ENCODE results near the gene ADGRA3.
A peak's percentile ranks its signal among the peaks of the same experiment; 100 is the strongest.
"Not testable (repeated sequence)": the region's sequence is repeated elsewhere in the genome, so short reads cannot be mapped to it uniquely, and the experiment has no call there.

The ADGRA3 gene

GRCh38 chr4:22440999-22441398 lies 74.9 kb downstream of the ADGRA3 start:
- DNase-seq (ENCODE audit: low read depth) = no peak

- DNase-seq (ENCODE audit: low read depth) = no peak
Measured at GRCh38 chr4:22439947-22440346, 75.9 kb downstream of the ADGRA3 start.

DNA sequence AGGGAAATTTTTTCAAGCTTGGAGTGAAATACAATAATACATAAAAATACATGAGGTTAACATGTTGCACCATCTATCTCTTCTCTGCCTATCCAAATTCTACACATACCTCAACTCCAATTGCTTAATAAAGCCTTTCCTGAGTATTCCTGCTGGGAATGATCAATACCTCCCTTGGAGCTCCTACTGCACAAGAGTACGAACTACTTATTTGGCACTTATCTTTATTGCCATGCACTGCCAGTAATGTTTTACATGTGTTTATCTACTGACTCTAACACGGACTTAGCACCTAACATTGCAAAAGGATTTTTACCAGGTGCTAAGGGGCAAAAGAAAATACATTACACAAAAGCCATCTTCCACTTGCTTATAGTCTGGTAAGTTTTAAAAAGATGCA lies 80.2 kb downstream of the ADGRA3 start:
- no peak for DNase-seq (ENCODE audit: low read depth)

- DNase-seq (ENCODE audit: low read depth) = peak; percentile 40
Measured at GRCh38 chr4:22434895-22435294, 81.0 kb downstream of the ADGRA3 start.

DNA sequence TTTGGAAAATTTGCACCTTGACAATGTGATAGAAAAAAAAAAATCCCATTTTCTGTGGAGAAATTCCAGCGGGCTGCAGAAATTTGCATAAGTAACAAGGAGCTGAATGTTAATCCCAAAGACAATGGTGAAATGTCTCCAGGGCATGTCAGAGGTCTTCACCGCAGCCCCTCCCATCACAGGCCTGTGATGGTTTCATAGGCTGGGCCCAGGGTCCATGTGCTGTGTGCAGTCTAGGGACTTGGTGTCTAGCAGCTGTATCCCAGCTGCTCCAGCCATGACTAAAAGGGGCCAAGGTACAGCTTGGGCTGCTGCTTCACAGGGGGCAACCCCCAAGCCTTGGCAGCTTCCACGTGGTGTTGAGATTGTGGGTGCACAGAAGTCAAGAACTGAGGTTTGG lies 85.2 kb downstream of the ADGRA3 start:
- DNase-seq (ENCODE audit: low read depth) = no peak

GRCh38 chr4:22428441-22428840 lies 87.4 kb downstream of the ADGRA3 start:
- DNase-seq (ENCODE audit: low read depth) = no peak

GRCh38 chr4:22427675-22428074 lies 88.2 kb downstream of the ADGRA3 start:
- no peak for DNase-seq (ENCODE audit: low read depth)

DNA sequence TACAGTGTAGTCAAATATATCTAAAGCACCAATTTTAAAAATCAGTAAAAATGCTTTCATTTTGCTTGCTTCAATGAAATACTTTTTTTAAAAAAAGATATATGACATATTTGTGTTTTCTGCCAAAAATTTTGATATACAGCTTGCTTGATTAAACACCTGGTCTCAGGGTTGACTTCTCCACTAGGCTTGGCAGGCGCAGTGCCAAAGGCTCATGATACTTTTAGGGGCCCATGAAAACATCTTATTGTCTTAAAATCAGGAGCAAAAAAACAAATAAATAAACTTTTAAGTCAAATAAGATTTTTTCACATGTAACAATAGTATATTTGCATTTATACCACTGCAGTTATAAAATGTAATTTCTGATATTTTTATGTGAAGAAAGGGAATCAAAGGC lies 95.6 kb downstream of the ADGRA3 start:
- DNase-seq (ENCODE audit: low read depth) = no peak

- peak; percentile 17 for DNase-seq (ENCODE audit: low read depth)
Measured at GRCh38 chr4:22417408-22417807, 98.5 kb downstream of the ADGRA3 start.

DNA sequence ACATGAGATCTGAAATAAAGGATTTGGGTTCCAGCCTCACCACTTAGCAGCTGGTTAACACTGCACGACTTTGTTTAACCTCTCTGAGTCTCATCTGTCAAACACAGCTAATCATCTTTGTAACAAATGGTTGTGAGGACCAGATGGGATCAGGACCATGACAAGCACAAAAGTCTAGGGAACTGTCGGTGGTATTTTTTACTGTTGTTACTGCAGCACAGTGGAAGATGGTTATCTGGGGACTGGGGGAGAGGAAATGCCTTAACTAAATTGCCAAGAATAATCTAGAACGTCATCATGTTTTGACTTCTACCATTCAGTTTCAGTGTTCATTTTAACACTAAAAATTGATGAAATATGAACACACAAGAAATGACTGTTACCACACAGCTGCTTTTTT lies 99.5 kb downstream of the ADGRA3 start:
- DNase-seq (ENCODE audit: low read depth) = peak; percentile 18

DNA sequence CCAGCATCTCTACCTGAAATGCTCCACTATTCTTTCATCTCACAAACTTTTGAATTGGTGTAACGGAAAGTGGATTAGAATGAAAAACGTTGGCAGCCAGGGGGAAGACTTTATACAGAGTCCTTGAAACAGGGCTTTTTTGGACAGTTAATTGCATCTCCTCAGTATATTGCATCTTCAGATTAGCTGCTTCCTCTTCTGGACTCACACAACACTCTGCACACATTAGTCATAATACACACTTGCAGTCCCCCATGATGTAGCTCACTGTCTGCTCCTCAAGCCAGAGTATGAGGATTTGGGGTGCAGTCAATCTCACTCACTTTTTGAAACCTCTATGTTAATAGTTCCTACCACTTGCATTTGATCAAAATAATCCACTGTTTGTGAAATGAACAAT lies 101.0 kb downstream of the ADGRA3 start:
- DNase-seq (ENCODE audit: low read depth) = no peak

GRCh38 chr4:22413471-22413870 lies 102.4 kb downstream of the ADGRA3 start:
- no peak for DNase-seq (ENCODE audit: low read depth)

GRCh38 chr4:22412013-22412412 lies 103.9 kb downstream of the ADGRA3 start:
- no peak for DNase-seq (ENCODE audit: low read depth)

DNA sequence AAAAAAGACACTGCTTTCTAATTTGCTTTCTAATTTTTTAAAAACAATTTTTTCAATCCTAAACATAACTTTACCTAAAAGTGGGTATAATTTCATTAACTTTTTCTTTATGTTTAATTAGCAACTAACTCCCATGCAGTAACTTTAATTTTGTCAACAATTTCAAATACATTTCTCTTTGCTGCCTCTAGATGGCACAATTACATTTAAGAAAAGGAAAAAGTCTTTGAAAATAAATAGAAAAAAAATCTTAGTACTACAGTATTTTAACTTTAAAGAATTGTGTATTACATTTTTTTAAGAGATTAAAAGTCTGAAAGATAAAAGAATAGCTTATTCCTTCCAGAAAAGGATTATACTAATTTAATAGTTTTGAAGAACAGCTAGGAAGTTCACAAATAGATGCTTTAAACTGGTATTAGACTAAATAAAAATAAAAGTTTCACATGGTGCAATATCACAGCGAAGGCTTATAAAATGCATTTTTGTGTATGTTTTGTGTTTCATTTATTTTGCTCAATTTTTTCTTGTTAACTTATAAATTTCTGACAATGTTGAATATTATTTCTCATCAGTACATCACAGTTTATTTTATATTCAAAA lies 105.1 kb downstream of the ADGRA3 start:
- DNase-seq (ENCODE audit: low read depth) = no peak

DNA sequence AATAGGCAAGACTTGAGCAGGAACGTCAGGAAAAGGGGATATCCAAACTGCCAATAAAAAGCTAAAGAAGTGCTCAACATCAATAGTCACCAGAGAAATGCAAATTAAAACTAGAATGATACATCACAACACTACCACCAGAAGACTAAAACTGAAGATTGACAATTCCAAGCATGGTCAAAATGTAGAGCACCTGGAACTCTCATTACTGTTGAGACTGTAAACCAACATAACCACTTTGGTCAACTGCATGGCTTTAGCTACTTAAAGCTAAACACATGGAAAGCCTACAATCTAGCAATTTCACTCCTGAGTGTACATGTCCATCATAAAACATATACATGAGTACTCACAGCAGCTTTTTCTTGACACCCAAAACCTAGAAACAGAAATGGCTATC lies 107.4 kb downstream of the ADGRA3 start:
- DNase-seq (ENCODE audit: low read depth) = no peak

DNA sequence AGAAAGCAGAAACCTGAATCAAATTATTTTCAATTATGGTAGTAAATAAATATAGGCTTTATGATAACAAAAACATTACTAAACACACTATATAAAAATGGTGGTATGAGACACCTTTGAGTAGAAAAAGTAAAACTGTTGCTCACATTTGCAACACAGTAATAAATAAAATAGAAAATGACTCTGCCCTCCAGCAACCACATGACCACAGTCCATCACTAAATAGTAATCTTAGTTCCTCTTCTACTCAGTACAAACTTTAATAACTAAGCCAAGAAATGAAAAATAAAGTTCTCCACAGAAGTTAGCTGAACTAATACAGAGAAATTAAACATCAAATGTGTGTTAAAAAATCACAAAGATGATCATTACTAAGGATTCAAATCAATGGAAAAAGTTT lies 108.5 kb downstream of the ADGRA3 start:
- no peak for DNase-seq (ENCODE audit: low read depth)

GRCh38 chr4:22398671-22399070 lies 117.2 kb downstream of the ADGRA3 start:
- DNase-seq (ENCODE audit: low read depth) = no peak

- DNase-seq (ENCODE audit: low read depth) = peak; percentile 11
Measured at GRCh38 chr4:22391551-22391950, 124.3 kb downstream of the ADGRA3 start.

DNA sequence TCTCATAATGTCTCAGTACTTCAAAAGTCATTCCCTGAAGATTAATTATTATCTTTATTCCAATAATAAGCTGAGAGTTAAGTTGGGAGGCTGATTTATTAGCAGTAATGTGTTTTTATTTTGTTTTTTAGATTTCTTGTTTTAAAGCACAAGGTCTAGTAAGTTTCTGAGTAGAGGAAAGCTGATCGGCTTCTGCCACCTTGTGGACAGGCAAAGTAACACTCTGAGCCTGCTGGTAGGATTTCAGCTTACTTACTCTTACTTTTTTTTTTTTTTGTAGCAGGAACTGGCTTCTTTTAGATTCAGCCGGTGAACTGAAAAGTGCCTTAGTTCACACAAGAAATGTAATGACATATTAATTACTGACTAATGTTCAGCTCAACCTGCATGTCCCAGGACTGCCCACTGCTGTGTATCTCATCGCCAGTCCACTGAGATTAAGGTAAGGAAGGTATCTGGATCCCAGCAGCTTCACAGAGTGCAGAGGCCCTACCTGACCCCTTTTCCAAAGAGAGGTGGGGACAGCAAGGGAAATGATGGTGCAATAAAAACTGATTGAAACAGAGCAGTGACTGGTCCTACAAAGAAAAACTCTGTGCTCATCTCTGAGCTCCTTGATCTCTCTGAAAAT lies 126.5 kb downstream of the ADGRA3 start:
- DNase-seq (ENCODE audit: low read depth) = peak; percentile 49

- no peak for DNase-seq (ENCODE audit: low read depth)
Measured at GRCh38 chr4:22385611-22386011, 130.3 kb downstream of the ADGRA3 start.

DNA sequence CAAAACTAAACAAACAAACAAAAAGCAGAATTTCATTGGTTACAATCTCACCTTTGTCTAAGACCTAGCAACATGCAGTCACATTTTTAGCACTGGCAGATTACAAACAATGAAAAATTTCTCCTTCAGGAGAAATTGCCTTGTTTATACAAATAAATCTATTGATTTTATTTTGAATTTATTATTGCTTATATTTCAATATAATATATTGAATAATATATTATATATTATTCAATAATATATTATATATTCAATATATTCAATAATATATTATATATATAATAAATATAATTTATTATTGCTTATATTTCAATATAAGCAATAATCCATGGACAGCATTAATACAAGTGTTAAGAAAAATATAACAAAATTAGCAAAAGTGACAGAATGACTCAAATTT lies 131.7 kb downstream of the ADGRA3 start:
- DNase-seq (ENCODE audit: low read depth) = no peak

DNA sequence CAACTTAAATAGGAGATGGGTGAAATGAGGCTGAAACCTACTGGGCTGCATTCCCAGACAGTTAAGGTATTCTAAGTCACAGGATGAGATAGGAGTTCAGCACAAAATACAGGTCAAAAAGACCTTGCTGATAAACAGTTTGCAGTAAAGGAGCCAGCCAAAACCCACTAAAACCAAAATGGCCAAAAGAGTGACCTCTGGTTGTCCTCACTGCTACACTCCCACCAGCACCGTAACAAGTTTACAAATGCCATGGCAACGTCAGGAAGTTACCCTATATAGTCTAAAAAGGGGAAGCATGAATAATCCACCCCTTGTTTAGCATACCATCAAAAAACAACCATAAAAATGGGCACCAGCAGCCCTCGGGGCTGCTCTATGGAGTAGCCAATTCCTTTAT lies 133.7 kb downstream of the ADGRA3 start:
- DNase-seq (ENCODE audit: low read depth) = not testable (repeated sequence)

GRCh38 chr4:22372986-22373385 lies 142.9 kb downstream of the ADGRA3 start:
- no peak for DNase-seq (ENCODE audit: low read depth)

- DNase-seq (ENCODE audit: low read depth) = no peak
Measured at GRCh38 chr4:22369901-22370562, 145.8 kb downstream of the ADGRA3 start.
